ENCODE data around the gene MCUB.

DNA sequence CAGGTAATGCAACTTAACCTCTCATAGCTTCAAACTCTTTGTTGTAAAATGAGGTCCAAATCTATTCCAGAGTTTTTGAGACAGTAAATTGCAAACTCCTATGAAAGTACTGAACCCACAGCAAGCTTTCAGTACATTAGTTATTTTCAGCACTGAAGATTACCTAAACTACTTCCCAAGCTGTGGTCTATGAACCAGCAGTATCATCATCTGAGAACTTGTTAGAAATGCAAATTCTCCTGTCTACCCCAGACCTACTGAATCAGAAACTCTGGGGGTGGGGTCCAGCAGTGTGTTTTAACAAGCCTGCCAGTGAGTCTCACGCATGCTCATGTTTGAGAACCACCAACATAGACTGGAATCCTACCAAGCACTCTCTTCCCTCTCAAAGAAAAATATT, 148.9 kb downstream of the MCUB start:
- no peak for TF ChIP-seq POLR2A (IDR thresholded peaks at IDR 0.05)
- TF ChIP-seq, protein P1, sequence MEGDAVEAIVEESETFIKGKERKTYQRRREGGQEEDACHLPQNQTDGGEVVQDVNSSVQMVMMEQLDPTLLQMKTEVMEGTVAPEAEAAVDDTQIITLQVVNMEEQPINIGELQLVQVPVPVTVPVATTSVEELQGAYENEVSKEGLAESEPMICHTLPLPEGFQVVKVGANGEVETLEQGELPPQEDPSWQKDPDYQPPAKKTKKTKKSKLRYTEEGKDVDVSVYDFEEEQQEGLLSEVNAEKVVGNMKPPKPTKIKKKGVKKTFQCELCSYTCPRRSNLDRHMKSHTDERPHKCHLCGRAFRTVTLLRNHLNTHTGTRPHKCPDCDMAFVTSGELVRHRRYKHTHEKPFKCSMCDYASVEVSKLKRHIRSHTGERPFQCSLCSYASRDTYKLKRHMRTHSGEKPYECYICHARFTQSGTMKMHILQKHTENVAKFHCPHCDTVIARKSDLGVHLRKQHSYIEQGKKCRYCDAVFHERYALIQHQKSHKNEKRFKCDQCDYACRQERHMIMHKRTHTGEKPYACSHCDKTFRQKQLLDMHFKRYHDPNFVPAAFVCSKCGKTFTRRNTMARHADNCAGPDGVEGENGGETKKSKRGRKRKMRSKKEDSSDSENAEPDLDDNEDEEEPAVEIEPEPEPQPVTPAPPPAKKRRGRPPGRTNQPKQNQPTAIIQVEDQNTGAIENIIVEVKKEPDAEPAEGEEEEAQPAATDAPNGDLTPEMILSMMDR (IDR thresholded peaks at IDR 0.05), result no peak

All from adrenal gland (tissue), 5 donors.